DMS53 treated with DMSO at 0.1 percent for 48 hours (cell line): Measurements from ENCODE around the gene ALB.
"Not testable (repeated sequence)": the region's sequence is repeated elsewhere in the genome, so short reads cannot be mapped to it uniquely, and the experiment has no call there.

Source experiments
- DNase-seq: peaks from one replicate; lab custom pipeline; 2025; ENCODE audit not compliant: unreplicated experiment; lab: John Stamatoyannopoulos, UW

The ALB gene

DNA sequence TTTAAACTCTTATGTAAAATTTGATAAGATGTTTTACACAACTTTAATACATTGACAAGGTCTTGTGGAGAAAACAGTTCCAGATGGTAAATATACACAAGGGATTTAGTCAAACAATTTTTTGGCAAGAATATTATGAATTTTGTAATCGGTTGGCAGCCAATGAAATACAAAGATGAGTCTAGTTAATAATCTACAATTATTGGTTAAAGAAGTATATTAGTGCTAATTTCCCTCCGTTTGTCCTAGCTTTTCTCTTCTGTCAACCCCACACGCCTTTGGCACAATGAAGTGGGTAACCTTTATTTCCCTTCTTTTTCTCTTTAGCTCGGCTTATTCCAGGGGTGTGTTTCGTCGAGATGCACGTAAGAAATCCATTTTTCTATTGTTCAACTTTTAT is at the start of gene ALB:
TSS of gene ALB (plus strand) at position 246 of the 400 bp plus-strand sequence. CDS start at position 287, 41 bp downstream.
- no peak for DNase-seq

DNA sequence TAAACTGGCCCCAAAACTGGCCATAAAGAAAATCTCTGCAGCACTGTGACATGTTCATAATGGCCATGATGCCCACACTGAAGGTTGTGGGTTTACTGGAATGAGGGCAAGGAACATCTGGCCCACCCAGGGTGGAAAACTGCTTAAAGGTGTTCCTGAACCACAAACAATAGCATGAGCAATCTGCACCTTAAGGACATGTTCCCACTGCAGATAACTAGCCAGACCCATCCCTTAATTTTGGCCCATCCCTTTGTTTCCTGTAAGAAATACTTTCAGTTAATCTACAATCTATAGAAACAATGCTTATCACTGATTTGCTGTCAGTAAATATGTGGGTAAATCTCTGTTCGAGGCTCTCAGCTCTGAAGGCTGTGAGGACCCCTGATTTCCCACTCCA is 46.9 kb upstream of the ALB start:
- not testable (repeated sequence) for DNase-seq

DNA sequence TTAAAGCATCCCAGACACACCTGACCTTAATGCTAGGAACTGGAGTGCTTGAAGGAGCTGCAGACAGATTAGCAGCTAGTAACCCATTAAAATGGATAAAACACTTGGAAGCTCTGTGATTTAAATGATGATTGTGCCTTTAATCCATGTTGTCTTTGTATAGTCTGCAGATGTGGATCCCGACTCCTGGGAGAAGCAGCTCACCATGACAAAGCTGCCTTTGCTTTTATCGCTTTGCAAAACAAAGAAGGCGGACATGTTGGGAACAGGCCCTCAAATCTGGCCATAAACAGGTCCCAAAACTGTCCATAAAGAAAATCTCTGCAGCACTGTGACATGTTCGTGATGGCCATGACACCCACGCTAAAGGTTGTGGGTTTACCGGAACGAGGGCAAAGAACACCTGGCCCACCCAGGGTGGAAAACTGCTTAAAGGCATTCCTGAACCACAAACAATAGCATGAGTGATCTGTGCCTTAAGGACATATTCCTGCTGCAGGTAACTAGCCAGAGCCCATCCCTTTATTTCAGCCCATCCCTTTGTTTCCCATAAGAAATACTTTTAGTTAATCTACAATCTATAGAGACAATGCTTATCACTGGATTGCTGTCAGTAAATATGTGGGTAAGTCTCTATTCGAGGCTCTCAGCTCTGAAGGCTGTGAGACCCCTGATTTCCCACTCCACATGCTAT is 34.4 kb upstream of the ALB start:
- not testable (repeated sequence) for DNase-seq

DNA sequence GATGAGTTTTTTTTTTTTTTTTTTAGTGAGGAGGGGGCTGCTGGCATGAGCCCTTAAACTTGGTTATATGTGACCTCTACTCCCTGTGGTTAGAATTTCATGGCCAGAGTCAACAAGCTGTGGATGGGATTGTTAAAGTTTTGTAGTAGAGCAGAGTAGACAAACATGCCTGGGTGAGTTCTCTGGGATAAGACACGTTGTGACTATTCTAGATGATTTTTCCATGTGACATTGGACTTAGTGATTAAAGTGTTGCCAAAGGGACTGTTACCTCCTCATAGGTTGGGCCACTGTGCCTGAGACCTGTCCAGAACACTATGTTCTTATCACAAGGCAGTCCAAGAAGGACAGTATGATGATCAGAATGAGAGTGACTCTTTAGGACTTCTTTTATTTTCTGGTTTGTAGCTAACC is 28.8 kb upstream of the ALB start:
- no peak for DNase-seq

DNA sequence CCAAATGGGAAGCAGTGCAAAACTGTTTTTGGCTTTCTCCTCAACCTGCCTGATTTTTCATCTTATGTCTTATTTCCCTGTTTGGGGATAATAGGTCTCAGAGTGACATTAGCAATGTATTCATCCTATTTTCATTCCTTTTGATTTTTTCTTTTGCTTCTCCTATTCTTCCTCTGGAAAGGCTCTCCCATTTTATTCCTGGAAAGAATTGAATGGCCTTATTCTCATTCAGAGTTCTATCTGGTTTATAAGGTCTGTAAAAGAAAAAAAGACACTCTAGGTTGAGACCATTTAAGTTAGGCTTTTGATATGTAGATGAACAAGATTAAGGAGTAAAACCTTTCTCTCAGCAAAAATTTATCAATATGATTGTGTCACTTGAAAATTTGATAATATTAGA is 27.8 kb upstream of the ALB start:
- no peak for DNase-seq

DNA sequence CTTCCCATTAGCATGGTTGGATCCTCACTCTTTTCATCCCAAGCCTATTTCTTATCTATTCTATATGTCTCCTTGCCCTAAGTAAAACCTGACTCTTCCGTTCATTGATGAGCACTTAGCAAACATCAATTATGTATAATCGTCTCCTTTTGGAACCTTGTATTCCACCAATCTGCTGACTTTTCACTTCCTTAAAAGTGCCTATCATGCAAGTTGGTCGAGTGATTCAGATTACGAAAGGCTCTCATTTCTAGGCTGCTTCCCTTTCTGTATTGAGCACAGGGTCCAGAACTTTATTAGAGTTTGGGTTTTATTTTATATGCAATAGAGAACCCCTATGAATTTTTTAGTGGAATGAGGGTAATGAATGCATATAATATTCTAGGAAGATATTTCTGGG is 27.1 kb upstream of the ALB start:
- no peak for DNase-seq

DNA sequence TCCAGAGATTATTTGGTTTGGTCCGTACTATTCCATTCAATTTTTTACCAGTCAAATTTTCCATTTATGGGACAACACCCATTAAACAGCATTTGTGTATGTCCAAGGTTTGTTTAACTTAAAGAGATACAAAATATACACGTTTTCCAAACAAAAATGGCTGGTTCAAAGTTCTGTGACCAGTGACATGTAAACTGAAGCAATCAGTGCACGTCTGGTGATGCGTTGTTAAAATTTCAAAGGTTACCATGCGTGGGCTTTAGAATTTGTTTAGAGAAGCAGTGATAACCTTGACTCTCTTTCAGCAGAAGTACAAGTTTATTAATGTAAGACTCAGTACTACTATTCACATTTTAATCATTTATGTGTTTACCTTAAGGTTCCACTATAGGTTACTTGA is 25.2 kb upstream of the ALB start:
- no peak for DNase-seq

DNA sequence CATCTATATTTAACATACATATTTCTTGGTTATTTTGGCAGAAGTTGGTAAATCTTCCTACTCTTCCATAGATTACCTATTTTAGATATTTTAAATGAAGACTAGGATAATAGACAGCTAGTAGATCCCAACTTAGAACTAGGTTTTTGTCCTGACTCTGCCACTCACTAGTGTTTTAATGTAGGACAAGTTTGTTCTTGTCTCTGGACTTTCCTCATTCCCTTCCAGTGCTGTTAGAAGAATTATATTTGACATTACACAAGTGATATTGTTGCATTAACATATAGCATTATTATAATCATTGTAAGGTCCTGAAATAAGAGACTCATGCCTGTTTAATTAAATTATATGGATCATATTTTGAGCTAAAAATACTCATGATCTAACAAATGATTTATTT is 24.1 kb upstream of the ALB start:
- no peak for DNase-seq

DNA sequence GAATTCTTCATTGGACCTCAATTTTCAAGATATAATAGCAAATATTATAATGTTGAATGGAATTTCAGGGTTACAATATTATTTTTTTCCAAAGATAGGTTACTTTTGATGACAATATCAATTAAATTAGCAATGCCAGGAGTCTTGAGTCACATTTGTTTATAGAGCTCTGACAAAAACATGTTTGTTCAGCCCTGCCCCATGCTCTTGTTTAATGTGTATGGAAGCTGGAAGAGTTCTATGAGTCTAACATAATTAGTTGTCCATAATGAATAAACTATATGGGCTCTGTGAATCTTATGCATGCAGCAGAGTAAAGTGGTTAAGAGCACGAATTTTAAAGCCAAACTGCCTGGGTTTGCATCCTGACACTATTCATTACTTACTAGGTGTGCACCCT is 22.9 kb upstream of the ALB start:
- DNase-seq = no peak

DNA sequence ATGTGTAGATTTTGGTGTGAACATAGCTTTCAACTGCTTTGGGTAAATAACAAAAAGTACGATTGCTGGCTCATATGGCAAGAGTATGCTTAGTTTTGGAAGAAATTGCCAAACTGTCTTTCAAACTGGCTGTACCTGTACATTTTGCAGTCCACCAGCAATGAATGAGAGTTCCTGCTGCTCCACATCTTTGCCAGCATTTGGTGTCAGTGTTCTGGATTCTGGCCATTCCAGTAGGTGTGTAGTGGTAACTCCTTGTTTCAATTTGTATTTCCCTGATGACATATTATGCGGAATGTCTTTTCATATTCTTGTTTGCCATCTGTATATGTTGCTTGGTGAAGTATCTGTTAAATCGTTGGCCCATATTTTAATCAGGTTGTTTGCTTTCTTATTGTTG is 20.6 kb upstream of the ALB start:
- no peak for DNase-seq

DNA sequence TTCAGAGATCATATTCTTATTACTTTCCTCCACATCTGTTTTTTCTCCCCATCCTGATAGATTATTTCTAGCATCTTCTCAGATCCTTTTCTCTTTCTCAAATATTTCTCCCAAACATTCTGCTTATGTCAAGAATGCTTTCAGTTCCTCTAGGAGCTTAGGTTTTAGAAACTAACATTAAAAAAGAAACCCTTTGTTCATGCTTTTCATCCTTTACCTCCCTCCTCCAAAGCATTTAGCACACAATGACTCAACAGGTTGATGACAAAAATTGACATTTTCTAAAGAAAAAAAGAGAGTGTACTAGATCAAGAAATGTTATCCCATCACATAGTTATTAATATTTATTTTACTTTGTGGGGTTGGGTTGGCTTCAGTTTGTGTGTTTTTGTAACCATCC is 16.5 kb upstream of the ALB start:
- DNase-seq = no peak

DNA sequence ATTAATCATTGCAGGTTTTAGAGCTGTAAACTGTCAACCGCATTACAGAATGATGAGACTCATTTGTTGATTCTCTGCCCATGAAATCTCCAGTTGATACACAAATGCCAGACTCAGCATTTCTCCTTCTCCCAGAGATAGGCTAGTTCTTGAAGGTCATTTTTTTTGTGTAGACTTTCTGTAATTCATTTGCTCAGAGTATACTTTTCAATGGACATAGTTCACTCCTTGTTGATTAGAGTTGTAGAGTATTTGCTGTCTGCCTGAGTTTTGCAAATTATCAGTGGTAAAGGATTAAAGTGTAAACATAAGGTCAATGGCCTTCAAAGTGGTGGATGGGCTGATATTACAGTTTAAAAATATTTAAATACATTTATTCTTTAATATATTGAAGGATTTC is 15.2 kb upstream of the ALB start:
- no peak for DNase-seq

DNA sequence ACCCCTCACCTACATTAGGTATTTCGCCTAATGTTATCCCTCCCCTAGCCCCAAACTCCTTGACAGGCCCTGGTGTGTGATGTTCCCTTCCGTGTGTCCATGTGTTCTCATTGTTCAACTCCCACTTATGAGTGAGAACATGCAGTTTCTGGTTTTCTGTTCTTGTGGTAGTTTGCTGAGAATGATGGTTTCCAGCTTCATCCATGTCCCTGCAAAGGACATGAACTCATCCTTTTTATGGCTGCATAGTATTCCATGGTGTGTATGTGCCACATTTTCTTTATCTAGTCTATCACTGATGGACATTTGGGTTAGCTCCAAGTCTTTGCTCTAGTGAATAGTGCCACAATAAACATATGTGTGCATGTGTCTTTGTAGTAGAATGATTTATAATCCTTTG is 14.4 kb upstream of the ALB start:
- DNase-seq = not testable (repeated sequence)

DNA sequence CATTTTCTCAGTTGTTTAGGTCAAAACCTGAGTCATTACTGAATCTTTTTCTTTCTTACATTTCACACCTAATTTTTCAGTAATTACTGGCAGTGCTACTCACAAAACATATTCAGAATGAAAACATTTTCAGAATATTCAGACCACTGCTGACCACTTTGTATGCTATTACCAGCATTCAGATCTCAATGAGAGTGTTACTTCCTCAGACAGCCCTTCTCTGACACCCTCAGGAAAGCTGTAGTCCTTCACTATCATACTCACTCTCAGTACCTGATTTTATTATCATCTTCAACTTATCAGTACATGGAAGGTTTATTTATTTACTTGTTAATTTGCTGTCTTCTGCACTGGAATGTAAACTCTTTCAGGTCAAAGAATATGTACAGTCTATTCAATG is 12.3 kb upstream of the ALB start:
- no peak for DNase-seq

DNA sequence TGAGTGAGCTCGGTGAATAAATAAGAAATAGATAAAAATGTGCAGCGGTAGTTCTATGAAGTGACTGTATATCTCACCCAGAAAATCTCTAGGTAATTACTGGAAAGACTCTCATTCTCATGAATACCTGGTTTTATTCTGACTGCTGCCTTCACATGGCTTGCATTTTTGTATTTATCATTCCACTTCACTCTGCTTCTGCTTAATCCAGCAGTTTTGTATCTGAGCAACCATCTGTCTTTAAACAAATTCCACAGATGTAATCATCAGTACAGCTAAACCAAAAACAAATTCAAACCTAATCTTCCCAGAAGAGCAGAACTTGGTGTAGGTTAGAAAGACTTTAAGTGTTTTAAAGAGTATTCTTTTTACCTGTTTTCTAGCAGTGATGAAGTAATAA is 11.2 kb upstream of the ALB start:
- no peak for DNase-seq

DNA sequence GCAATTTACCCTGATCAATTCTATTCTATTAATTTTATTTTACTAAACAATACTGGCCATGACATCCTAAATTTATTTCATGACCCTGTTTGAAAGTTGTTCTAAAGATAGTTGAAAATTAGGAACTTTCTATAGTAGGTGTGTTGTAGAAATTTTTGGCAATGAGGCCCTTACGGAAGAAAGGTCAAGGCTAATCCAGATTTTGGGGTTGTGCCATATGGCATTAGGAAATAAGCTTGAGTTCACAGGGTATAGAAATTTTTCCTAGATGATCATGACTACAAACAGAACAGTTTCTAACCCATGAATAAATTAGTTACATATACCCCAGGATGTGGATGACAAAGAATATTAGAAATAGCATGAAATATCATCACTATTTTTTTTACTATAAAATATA is 7.8 kb upstream of the ALB start:
- no peak for DNase-seq

DNA sequence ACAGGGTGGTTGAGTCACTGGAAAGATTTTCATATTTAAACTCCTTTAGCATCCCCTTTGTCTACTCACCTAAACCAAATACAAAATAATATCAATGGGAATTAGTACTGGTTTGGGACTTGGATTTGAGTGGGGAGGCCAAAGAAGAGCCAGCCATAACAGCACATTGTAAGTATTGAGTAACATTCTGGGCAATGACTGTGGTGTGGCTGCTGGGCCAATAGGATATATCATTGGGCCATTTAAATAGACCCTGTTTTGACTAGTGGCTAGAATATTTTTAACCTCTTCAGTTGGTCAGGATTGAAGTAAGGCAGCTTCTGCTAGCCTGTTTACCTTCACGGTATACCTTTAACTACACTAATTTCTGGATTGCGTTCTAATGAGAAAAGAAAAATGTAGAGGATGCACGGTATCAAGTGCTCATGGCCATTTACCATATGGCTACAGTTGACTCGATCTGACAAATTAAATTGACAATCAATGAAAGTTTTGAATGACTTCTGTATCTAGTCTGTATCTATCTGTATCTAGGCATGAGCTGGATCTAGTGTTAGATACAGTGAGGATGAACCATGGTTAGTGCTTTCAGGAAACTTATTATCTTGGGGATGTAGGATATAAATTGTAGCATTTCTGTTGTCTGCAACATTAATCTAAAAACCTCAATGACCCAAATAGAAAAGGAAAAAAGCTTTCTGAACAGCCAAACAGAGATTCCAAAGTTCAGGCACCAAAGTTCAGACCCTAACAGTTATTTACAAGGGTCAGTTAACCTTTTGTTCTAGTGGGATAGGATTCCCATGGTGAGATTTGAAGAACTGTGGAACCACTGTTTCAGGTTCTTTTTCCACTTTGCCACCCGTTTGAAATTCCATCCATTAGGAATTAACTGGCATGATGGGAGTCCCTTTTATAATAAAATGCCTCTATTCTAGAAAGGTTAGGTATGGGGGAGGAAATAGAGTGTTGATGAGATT is 6.8 kb upstream of the ALB start:
- DNase-seq = no peak

DNA sequence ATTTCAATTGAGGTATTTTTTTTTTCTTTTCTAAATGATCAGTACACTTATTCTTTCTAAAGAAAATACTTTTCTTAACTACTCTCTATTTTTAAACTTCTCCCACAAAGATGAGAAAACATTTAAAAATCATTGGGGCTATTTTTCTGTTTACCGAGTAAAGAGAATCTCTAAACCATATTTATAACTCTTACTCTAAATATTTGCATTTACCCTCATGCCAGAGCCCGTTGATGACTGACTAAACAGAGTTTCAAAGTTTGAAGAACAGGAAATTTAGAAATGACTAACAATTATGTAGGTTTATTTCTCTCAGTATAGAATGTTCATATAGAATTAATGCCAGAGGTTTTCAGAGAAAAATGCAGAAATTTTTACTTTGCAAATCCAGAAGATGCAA is 2.7 kb upstream of the ALB start:
- DNase-seq = no peak

DNA sequence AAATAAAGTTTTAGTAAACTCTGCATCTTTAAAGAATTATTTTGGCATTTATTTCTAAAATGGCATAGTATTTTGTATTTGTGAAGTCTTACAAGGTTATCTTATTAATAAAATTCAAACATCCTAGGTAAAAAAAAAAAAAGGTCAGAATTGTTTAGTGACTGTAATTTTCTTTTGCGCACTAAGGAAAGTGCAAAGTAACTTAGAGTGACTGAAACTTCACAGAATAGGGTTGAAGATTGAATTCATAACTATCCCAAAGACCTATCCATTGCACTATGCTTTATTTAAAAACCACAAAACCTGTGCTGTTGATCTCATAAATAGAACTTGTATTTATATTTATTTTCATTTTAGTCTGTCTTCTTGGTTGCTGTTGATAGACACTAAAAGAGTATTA is 370 bp downstream of the ALB start:
- no peak for DNase-seq

DNA sequence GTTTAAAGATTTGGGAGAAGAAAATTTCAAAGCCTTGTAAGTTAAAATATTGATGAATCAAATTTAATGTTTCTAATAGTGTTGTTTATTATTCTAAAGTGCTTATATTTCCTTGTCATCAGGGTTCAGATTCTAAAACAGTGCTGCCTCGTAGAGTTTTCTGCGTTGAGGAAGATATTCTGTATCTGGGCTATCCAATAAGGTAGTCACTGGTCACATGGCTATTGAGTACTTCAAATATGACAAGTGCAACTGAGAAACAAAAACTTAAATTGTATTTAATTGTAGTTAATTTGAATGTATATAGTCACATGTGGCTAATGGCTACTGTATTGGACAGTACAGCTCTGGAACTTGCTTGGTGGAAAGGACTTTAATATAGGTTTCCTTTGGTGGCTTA is 1.1 kb downstream of the ALB start:
- no peak for DNase-seq

DNA sequence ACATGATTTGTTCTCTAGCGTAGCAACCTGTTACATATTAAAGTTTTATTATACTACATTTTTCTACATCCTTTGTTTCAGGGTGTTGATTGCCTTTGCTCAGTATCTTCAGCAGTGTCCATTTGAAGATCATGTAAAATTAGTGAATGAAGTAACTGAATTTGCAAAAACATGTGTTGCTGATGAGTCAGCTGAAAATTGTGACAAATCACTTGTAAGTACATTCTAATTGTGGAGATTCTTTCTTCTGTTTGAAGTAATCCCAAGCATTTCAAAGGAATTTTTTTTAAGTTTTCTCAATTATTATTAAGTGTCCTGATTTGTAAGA is 2.4 kb downstream of the ALB start:
- DNase-seq = no peak

DNA sequence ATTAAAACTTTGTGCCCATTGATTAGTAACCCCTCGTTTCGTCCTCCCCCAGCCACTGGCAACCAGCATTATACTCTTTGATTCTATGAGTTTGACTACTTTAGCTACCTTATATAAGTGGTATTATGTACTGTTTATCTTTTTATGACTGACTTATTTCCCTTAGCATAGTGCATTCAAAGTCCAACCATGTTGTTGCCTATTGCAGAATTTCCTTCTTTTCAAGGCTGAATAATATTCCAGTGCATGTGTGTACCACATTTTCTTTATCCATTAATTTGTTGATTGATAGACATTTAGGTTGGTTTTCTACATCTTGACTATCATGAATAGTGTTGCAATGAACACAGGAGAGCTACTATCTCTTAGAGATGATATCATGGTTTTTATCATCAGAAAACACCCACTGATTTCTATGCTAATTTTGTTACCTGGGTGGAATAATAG is 3.2 kb downstream of the ALB start:
- no peak for DNase-seq
